HG03469 (cell line): ENCODE measurements around the gene CDH16.
"Not testable (repeated sequence)": the region's sequence is repeated elsewhere in the genome, so short reads cannot be mapped to it uniquely, and the experiment has no call there.

ENCODE experiments used
- ATAC-seq: cut with Tn5 transposase; IDR thresholded peaks from one replicate; pipeline ENCODE4 v1.9.1; 2021; ENCODE audit warnings: mild to moderate bottlenecking, moderate library complexity, moderate number of reproducible peaks; ENCODE audit not compliant: unreplicated experiment

CDH16 gene

DNA sequence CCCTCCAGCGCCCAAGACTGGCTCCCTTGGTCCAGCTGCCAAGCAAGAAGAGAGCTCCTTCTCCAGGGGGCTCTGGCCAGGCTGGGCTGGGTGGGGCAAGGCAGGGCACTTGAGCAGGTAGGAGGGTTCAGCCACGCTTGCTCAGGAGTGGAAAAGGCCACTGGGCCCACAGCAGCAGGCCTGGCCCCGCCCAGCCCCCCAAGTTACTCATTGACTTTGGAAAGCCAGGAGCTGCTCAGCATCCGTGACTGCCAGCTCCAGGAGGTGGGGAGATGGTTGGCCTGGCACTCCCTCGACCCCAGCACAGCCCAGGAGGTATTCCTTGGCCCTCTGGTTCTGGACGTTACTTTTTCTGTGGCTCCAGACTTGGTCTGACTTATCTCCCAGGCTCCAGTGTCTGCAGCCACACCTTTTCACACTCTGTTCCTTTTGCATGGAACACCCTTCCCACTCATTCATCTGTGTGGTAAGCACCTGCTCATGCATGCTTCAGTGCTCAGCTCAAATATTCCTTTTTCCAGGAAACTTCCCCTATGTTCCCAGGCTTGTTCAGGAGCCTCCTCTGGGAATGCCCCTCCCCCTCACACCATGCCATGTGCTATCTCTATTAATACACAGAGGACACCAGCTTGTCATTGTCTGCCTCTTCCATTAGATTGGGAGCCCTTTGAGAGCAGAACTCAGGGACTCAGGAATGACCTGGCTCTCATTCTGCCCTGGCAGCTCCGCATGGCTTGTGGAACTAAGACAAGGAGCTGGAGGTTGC lies at the start of gene CDH16:
Gene CDH16, minus strand, starts transcription at position 83 of the 766 bp plus-strand sequence. CDS start 820 bp downstream, outside the sequence.
- ATAC-seq = no peak

GRCh38 chr16:66964049-66964448 lies 45.4 kb upstream of the CDH16 start:
- ATAC-seq = no peak

GRCh38 chr16:66961914-66962313 lies 43.2 kb upstream of the CDH16 start:
- no peak for ATAC-seq

- ATAC-seq = peak; percentile 56
Measured at GRCh38 chr16:66961065-66961744, 42.5 kb upstream of the CDH16 start, which contains the start of gene CES3. Gene CES3, plus strand, starts transcription at chr16:66961266. Its CDS starts 42 bp downstream, at chr16:66961308.

- ATAC-seq = no peak
Measured at GRCh38 chr16:66960270-66960669, 41.6 kb upstream of the CDH16 start.

DNA sequence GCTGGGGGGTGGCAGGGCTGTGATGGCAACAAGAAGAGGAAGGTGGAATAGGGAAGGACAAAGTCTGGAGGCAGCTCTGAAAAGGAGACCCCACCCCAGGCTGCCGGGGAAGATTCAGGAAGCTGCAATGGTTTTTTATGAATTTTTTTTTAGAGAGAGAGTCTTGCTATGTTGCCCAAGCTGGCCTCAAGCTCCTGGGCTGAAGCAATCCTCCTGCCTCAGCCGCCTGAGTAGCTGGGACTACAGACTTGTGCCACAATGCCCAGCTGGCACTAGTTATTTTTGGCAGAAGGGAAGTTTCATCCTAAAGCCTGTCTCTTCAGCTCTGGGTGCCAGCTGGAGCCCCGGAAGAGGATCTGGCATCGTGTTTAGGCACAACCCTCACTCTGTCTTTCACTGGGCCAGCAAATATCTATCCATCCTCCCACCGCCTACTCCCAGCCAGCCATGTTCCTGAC lies 41.0 kb upstream of the CDH16 start:
- ATAC-seq = no peak

- no peak for ATAC-seq
Measured at GRCh38 chr16:66958857-66959703, 40.4 kb upstream of the CDH16 start.

DNA sequence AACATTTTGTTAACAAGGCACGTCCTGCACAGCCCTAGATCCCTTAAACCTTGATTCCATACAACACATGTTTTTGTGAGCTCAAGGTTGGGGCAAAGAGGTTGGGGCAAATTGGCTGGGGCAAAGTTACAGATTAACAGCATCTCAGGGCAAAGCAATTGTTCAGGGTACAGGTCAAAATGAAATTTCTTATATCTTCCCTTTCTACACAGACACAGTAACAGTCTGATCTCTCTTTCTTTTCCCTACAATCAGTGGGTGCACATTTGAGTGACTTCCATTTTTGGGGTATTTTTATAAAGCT lies 37.4 kb upstream of the CDH16 start:
- ATAC-seq = not testable (repeated sequence)

DNA sequence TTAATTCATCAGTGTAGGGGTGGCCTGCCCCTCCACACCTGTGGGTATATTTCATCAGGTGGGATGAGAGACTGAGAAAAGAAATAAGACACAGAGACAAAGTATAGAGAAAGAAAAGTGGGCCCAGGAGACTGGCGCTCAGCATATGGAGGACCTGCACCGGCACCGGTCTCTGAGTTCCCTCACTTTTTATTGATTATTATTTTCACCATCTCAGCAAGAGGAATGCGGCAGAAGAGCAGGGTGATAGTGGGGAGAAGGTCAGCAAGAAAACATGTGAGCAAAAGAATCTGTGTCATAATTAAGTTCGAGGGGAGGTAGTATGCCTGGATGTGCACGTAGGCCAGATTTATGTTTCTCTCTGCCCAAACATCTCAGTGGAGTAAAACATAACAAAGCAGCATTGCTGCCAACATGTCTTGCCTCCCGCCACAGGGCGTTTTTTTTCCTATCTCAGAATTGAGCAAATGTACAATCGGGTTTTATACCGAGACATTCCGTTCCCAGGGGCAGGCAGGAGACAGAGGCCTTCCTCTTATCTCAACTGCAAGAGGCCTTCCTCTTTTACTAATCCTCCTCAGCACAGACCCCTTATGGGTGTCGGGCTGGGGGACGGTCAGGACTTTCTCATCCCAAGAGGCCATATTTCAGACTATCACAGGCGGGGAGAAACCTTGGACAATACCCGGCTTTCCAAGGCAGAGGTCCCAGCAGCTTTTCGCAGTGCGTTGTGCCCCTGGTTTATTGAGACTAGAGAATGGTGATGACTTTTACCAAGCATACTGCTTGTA lies 36.9 kb upstream of the CDH16 start:
- ATAC-seq = not testable (repeated sequence)

DNA sequence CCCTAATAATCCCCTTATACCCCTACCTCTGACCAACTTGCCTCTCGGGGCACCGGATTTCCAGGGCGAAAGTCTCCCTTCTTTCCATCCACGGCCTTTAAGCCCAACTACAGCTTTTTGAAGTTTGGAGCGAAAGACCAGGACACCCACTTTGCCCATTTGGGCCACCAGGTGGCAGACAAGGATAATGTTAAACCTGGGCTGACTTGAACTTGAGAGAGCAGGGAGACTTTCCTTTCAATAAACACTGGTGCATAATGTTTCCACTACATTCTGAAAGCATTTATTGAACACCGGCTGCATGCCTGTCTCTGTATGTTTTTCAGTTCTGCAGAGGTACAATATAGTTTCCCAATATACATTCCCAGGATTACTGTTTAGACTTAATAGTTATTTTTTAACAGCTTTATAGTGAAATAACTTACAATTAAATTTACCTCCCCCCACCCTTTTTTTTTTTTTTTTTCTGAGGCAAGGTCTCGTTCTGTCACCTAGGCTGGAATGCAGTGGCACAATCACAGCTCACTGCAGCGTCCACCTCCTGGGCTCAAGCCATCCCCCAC lies 35.5 kb upstream of the CDH16 start:
- no peak for ATAC-seq

DNA sequence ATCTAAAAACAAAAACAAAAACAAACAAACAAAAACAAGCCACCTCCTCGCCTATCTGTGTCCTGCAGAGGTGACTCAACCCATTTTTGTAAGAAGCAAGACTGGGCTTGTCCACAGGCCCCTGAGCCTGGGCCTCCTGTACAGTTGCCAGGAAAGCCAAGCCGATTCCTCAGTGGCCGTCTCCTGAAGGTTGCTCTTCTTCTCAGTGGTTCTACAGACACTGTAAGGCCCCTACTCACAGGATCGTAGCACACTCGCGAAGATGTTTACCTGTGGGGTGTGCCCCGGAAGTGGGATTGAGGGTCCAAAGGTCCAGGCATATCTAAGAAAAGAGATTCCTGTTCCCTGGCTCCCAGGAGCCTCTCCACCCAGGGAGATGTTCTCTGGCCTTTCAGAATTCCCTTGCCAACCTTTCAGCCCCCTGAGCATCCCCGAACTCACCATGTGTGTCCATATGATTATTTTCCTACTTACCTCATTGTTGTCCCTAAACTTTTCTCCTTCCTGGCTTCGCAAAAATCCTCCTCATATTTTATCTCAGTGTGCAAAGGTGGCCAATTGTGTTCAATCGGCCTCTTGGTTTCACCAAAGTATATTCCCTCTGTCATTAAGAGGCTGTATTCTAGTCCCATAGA lies 34.9 kb upstream of the CDH16 start:
- ATAC-seq = no peak

DNA sequence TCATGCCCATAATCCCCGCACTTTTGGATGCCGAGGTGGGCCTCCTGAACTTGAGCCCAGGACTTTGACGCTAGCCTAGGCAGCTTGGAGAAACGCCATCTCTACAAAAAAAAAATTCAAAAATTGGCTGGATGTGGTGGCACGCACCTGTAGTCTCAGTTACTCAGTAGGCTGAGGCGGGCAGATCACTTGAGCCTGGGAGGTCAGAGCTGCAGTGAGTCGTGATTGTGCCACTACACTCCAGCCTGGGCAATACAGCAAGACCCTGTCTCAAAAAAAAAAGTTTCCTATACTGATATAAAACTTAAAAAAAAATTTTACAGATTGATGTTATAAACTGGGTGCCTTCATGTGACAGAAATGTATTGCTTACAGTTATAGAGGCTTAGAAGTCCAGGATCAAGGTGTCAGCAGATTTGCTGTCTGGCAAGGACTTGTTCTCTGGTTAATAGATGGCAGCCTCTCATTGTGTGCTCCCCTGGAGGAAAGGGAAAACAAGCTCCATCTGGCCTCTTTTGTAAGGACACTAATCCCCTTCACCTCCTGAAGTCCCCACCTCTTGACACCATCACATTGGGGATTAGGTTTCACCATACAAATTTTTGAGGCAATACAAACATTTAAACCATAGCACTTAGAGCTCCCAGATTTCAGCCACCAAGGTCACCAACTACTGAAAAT lies 33.9 kb upstream of the CDH16 start:
- no peak for ATAC-seq

- ATAC-seq = no peak
Measured at GRCh38 chr16:66950971-66951790, 32.5 kb upstream of the CDH16 start.

DNA sequence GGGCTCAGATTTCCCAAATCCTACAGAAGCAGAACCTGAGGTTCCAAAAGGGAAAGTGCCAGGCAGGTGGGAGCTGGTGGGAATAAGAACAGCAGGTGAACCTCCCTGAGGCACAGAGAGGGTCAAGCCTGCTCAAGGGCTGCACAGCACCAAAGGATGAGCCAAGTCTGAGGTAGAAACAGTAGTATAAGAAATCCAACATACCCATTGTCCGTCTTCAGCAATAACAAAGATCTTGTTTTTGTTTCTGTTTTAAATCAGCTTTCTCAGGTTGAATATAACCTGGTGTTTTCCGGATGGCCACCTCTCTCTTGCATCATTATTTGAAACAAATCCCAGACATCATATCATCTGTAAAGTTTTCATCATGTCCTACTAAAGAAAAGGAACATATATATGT lies 31.8 kb upstream of the CDH16 start:
- no peak for ATAC-seq

- ATAC-seq = no peak
Measured at GRCh38 chr16:66949472-66949871, 30.8 kb upstream of the CDH16 start.

GRCh38 chr16:66948837-66949225 lies 30.1 kb upstream of the CDH16 start:
- no peak for ATAC-seq

GRCh38 chr16:66948134-66948836 lies 29.6 kb upstream of the CDH16 start:
- no peak for ATAC-seq
